ENCODE measurements around the gene C1orf167. TPM values are rescaled to one million over a fixed set of nuclear protein-coding genes. Genes with fewer than 3 reads are reported as not detected.
A peak's percentile ranks its signal among the peaks of the same experiment; 100 is the strongest.

C1orf167 gene
- total and polyA plus RNA-seq, 2 experiments from 2014 or later = 1.7 to 2.2 TPM

DNA sequence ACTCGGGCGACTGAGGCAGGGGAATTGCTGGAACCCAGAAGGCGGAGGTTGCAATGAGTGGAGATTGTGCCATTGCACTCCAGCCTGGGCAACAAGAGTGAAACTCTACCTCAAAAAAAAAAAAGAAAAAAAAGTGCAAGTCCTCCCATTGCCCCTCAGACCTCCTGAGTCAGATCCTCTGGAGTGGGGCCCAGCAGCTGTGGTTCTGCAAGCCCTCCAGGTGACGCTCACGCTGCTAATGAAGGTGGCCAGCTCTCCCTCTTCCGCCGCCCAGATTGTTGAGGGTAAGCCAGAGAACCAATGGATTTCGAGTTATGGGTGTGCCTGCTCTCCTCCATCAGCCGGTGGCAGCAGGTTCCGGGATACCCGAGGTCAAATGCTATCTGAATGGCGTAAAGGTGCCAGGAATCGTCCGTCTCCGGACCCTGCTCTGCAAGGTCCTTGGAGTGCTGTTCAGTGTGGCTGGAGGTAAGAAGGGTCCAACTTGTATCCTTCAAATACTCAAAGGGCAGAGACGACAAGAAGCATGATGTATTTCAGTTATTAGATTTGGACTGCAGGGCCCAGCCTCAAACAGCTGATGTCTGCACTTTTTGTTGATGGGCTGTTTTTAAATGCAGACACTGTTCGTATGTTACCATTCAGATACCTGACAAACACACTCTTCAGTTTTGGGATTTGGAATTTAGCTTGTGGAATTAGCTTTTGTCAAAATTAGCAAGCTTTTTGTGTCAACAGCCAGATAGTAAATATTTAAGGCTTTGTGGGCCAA, 61.6 kb downstream of the C1orf167 start:
- Histone ChIP-seq H3K27ac (ENCODE audit: low read depth) (no peak overlapping the region), H3K4me3 (no peak overlapping the region), H3K27me3 (ENCODE audit: insufficient read depth) (no peaks in the 10 kb centered on the region), H2AFZ (no peak overlapping the region), H3F3A (replicated peaks; ENCODE audit: low read depth) (0 out of 2 replicates have a peak, but pooled peaks cover 8% of the 10 kb centered on the region), H4K20me1 (replicated peaks; ENCODE audit: insufficient read depth) (peaks cover 6% of the 10 kb centered on the region; the same call in 1 of the 2 replicates), H3K4me1 (ENCODE audit: insufficient read depth) (no peaks in the 10 kb centered on the region), H3K4me2 (no peak overlapping the region), H3K36me3 (ENCODE audit: insufficient read depth) (peaks cover 29% of the 10 kb centered on the region), H3K9me2 (ENCODE audit: insufficient read depth) (no peaks in the 10 kb centered on the region), H3K79me2 (replicated peaks; ENCODE audit: insufficient read depth) (no peaks in the 10 kb centered on the region)
- ATAC-seq (no peak), DNase-seq (ENCODE audit: low spot score) (peak; percentile 9)
- Mint-ChIP-seq H3K4me1 (no peaks in the 10 kb centered on the region), H3K27me3 (ENCODE audit: insufficient read depth, low read depth, poor library complexity) (no peaks in the 10 kb centered on the region), H3K4me3 (no peak overlapping the region), H3K9me3 (no peaks in the 10 kb centered on the region), H3K36me3 (ENCODE audit: low read depth) (peaks cover 52% of the 10 kb centered on the region), H3K27ac (no peak overlapping the region)
- TF ChIP-seq REST (IDR thresholded peaks at IDR 0.05; ENCODE audit: unreplicated experiment) = no peak
- no peak for TF ChIP-seq NANOG (IDR thresholded peaks at IDR 0.05; ENCODE audit: borderline replicate concordance)
- no peak for TF ChIP-seq EZH2 (IDR thresholded peaks at IDR 0.05; ENCODE audit: low read depth, unreplicated experiment)
- TF ChIP-seq JUNB (IDR thresholded peaks at IDR 0.05; ENCODE audit: unreplicated experiment) = no peak
- no peak for TF ChIP-seq ZNF462 (CRISPR knock-in tag; IDR thresholded peaks at IDR 0.05)
- TF ChIP-seq, protein P1, sequence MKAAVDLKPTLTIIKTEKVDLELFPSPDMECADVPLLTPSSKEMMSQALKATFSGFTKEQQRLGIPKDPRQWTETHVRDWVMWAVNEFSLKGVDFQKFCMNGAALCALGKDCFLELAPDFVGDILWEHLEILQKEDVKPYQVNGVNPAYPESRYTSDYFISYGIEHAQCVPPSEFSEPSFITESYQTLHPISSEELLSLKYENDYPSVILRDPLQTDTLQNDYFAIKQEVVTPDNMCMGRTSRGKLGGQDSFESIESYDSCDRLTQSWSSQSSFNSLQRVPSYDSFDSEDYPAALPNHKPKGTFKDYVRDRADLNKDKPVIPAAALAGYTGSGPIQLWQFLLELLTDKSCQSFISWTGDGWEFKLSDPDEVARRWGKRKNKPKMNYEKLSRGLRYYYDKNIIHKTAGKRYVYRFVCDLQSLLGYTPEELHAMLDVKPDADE (IDR thresholded peaks at IDR 0.05) = no peak
